Left colon (tissue), 2 donors: Measurements from ENCODE around the gene TRABD2A. TPM values are rescaled to one million over a fixed set of nuclear protein-coding genes. Genes with fewer than 3 reads are reported as not detected.
"Not testable (repeated sequence)": the region's sequence is repeated elsewhere in the genome, so short reads cannot be mapped to it uniquely, and the experiment has no call there.

ENCODE experiments used
- ATAC-seq: fragments of 200-7000 bp; cut with Tn5 transposase; one replicate; pipeline ENCODE4 v1.9.1; 2020; ENCODE audit warnings: mild to moderate bottlenecking, moderate library complexity
- DNase-seq, 2 donors: peaks; one replicate each; pipeline ENCODE4 v3.0.0-alpha.2; 2020
- intact Hi-C, 2 donors: fragments of 100-400 bp; cut with DNase I in 1 of 2; cut with micrococcal nuclease in 1 of 2; formaldehyde crosslinking; loops; one replicate each; pipeline versions ENCODE4 v1.11.2 to v1.14.0; 2022; cut with DNase I, micrococcal nuclease
- long read RNA-seq: library from polyadenylated mRNA; unstranded; transcript quantifications from one replicate; pipeline ENCODE4 v2.0.0, GENCODE V29; 2021
- total RNA-seq, 2 donors: library from RNA; stranded (reverse); fragmentation: NEBNext Ultra II Directional; extraction: Animal tissue kit (Norgen Biotek cat#: 25700); gene quantifications; one replicate each; pipeline ENCODE4 v1.2.1, GENCODE V29; 2021
- donor health status: DM: no; HTN: no; CAD: no.
- donor health status: DM: yes; HTN: yes; CAD: no.

Gene TRABD2A, protein sequence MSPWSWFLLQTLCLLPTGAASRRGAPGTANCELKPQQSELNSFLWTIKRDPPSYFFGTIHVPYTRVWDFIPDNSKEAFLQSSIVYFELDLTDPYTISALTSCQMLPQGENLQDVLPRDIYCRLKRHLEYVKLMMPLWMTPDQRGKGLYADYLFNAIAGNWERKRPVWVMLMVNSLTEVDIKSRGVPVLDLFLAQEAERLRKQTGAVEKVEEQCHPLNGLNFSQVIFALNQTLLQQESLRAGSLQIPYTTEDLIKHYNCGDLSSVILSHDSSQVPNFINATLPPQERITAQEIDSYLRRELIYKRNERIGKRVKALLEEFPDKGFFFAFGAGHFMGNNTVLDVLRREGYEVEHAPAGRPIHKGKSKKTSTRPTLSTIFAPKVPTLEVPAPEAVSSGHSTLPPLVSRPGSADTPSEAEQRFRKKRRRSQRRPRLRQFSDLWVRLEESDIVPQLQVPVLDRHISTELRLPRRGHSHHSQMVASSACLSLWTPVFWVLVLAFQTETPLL
- total RNA-seq: 100 to 1,000 TPM in 1 of 2 donors, 10 to 100 TPM in 1; 89.8 to 101 TPM
- long read RNA-seq, transcript TRABD2A-202 (5 exons, 1,554 nt): minor isoform, 15 of 150 reads
- long read RNA-seq, transcript TRABD2A-201 (6 exons, 1,844 nt): minor isoform, 5 of 150 reads
- long read RNA-seq, transcript TRABD2A-203 (7 exons, 1,975 nt): major isoform, 106 of 150 reads
- long read RNA-seq, partial matches to known transcripts: 9 of 150 reads
- long read RNA-seq, other reads (novel, unspliced or antisense): 13 of 150 reads

DNA sequence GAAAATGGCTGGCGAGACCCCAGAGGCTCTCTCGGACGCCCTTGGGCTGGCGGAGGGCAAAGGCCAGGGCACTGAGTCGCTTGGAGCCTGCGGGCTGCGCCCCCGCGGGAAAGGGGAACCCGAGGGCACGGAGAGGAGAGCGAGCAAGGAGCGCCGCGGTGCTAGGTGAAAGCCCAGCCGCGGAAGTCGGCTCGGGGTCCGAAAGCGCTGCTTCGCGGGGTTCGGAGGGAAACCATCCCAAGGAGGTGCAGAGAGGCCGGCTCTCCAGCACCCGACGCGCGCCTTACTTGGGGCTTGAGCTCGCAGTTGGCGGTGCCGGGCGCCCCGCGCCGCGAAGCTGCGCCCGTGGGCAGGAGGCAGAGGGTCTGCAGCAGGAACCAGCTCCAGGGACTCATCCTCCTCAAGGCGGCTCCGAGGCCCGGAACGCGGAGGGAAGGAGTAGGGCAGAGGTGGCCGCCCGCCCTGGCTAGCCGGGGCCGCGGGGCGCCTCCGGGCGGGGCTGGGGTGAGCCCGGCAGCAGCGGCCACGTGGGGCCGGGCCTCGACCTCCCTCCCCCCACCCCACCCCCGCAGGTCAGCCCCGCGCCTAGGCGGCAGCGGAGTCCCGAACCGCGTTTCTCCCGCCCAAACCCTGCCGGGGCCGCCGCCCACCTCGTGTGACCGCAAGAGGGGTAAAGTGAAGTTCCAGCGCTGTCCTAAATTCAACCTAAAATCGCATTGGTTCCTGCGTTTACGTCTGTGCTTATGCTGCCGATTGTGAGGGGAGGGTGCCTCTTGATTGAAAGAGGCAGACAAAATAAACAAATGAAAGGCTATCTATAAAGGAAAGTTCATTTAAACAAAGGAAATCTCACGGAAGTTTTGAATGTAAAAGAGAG, at the start of gene TRABD2A:
TSS of gene TRABD2A (minus strand) at position 440 of the 877 bp plus-strand sequence. CDS start at position 395, 45 bp downstream.
- ATAC-seq (peak; percentile 68), DNase-seq (peak; percentile 52 to 76)
- intact Hi-C loops: loop anchor here in 1 of 2 donors (2.0 kb wide), 1 partner anchor 386 kb away; no protein-coding TSS in a partner anchor

- DNase-seq (no peak), ATAC-seq (no peak)
- intact Hi-C loops: loop anchor here in 1 of 2 donors (5.0 kb wide), 1 partner anchor 430 kb away; no protein-coding TSS in a partner anchor
Observed at GRCh38 chr2:84927275-84927627, 46.4 kb upstream of the TRABD2A start.

DNA sequence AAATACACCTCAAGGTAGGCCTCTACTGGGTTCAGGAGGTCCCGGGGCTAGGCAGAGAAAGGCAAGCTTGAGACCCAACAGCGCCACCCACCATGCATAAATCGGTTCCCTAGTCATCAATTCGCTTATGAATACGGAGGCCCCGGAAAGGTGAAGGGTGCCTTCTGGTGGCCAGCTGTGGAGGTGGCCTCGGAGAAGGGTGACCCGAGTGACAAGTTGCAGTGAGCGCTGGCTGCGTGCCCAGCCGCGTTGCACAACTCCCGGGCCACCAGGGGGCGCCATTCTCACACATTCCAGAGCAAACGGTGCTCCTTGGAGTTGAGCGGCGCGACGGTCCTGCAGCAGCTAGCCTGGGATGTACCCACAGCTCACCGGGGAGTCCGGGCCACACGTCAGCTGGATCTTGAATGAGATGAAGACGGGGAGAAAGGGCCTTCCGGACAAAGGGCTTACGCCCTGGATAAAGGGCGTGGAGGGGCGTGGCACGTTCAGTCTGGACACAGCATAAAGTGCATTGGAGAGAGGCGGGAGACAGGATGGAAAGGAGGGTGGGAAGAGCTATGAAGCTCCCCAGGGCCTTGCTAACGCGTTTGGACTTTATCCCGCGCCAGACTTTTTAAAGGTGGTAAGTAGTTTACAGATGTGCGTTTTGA, 45.0 kb upstream of the TRABD2A start:
- peak; percentile 95 to 99 for DNase-seq
- ATAC-seq: peak; percentile 80
- intact Hi-C loops: loop anchor here in 1 of 2 donors (5.0 kb wide), 1 partner anchor 429 kb away; no protein-coding TSS in a partner anchor

- intact Hi-C loops: loop anchor here in 1 of 2 donors (5.0 kb wide), 1 partner anchor 428 kb away; no protein-coding TSS in a partner anchor
- no peak for ATAC-seq
- DNase-seq: no peak
Observed at GRCh38 chr2:84925336-84925723, 44.4 kb upstream of the TRABD2A start.

DNA sequence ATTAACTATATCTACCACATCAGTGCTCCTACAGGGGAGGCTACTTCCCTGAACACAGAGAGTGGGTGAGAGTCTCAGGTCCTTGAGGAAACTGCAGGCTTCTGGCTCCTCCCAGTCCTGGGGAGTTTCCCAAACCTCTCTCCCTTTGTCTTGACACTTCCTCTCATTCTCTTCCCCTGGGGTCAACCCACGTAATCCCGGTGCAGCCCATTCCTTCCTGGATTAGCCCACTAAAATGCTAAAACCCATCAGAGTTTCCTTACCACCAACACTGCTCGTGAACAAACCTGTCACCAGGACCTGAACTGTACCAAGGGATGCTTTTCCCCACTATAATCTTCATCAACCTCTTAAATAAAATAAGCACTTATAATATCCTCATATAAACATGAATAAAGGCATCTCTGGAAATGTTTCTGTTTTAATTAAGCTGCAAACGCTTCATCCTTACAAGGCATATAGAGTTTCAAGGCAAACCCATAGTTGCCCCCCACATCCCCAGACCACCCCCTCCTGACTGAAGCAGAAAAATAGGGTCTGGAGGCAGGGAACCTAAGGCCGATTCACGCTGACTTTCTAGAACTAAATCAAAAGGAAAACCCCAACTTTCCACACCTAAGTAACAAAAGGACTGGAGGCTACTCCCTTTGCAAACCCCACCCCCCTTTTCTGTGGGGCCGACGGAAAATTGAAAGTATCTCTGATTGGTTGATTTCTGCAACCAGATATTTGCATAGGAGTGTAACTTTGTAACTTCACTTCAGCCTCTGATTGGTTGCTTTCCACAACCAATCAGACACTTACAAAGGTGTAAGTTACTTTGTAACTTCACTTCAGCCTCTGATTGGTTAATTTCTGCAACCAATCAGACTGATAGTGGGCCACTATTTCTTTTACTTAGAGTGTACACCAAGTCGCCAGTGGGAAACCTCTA, 43.6 kb upstream of the TRABD2A start:
- peak; percentile 41 for ATAC-seq
- intact Hi-C loops: loop anchor here in 1 of 2 donors (5.0 kb wide), 1 partner anchor 427 kb away; no protein-coding TSS in a partner anchor
- peak in 1 of 2 donors; percentile 73 for DNase-seq

DNA sequence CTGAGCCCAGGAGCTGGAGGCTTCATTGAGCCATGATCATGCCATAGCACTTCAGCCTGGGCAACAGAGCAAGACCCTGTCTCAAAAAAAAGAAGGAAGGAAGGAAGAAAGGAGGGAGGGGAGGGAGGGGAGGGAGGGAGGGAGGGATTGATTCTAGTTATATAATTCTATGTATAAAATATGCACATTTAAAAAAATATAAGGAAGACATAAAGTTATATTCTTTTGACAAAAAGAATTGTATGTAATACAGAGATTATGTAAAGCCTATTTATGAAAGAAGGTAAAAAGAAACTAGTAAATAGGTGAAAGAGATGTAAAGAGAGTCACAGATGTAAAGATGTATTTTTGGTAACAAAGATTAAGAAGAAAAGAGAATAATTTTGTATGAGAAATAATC, 42.1 kb upstream of the TRABD2A start:
- no peak for DNase-seq
- intact Hi-C loops: no loop called here
- ATAC-seq: no peak

DNA sequence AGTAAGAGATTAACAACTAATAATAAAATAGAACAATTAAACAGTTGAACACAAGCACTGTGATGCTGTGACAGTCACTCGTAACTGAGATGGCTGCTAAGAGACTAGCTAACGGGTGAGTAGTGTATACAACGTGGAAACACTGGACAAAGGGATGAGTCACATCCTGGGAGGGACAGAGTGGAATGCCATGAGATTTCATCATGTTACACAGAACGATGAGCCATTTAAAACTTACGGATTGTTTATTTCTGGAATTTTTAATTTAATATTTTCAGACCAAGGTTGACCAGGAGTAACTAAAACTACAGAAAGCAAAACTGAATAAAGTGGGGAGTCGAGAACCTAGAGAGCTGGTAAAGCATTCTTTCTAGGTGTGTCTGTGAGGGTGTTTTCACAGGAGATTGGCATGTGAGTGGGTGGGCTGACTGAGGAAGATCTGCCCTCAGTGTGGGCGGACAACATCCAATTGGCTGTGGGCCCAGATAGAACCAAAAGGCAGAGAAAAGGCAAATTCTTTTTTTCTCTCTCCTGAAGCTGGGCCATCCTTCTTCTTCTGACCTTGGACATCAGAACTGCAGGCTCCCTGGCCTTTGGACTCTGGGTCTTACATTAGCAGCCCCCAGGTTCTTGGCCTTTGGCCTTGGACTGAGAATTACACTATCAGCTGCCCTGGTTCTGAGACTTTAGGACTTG, 39.1 kb upstream of the TRABD2A start:
- ATAC-seq (peak; percentile 69), DNase-seq (no peak)
- intact Hi-C loops: no loop called here

DNA sequence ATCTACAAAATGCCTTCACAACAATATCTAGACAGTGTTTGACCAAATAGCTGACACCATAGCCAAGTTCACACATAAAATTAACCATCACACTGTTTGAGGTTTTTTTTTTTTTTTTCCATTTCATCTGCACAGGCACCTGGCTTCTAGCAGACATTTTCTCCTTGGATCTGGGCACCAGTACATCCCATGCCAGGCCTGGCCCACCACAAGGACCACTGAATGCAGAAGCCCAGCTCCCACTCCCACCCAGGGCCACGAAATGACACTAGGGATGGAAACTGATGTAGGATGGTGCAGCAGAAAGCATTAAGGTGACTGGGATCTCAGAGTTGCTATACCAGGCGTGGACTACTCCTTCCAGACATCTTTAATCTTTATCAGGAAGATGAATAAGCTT, 37.5 kb upstream of the TRABD2A start:
- ATAC-seq: no peak
- intact Hi-C loops: no loop called here
- DNase-seq: no peak

DNA sequence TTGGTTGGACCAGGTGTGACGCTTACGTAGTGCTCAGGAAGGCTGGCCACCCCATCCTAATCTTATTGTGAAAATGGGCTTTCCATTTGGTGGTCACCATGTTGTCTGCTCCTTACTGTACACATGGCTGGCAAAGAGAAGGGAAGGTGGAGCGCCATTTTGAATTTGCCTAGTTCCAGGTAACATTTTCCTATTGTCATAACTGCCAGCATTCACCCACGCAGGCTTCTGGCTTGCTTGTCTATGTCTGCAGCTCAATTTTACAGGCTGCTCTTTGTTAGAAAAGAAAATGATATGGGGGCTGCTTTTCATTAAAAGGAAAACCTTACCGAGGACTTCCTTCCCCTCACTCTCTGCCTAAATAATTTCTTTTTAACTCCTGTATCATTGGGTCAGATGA, 36.9 kb upstream of the TRABD2A start:
- ATAC-seq, DNase-seq, intact Hi-C loops: not testable (repeated sequence)

DNA sequence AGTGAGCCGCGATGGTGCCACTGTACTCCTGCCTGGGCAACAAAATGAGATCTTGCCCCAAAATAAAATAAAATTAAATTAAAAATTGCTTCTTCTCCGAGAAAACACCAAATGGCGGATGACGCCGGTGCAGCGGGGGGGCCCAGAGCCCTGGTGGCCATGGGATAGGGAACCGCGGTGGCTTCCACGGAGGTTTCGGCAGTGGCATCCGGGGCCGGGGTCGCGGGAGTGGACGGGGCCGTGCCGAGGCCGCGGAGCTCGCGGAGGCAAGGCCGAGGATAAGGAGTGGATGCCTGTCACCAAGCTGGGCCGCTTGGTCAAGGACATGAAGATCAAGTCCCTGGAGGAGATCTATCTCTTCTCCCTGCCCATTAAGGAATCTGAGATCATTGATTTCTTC, 34.8 kb upstream of the TRABD2A start:
- DNase-seq, intact Hi-C loops, ATAC-seq: not testable (repeated sequence)

GRCh38 chr2:84914334-84914733, 33.5 kb upstream of the TRABD2A start:
- DNase-seq (no peak), ATAC-seq (no peak)
- intact Hi-C loops: no loop called here

GRCh38 chr2:84912984-84913383, 32.1 kb upstream of the TRABD2A start:
- ATAC-seq: peak; percentile 94
- intact Hi-C loops: no loop called here
- peak in 1 of 2 donors; percentile 47 for DNase-seq

GRCh38 chr2:84911135-84911678, 30.3 kb upstream of the TRABD2A start:
- intact Hi-C loops: no loop called here
- ATAC-seq (no peak), DNase-seq (no peak)

- DNase-seq (no peak), ATAC-seq (no peak)
- intact Hi-C loops: no loop called here
Observed at GRCh38 chr2:84908948-84909713, 28.2 kb upstream of the TRABD2A start.

DNA sequence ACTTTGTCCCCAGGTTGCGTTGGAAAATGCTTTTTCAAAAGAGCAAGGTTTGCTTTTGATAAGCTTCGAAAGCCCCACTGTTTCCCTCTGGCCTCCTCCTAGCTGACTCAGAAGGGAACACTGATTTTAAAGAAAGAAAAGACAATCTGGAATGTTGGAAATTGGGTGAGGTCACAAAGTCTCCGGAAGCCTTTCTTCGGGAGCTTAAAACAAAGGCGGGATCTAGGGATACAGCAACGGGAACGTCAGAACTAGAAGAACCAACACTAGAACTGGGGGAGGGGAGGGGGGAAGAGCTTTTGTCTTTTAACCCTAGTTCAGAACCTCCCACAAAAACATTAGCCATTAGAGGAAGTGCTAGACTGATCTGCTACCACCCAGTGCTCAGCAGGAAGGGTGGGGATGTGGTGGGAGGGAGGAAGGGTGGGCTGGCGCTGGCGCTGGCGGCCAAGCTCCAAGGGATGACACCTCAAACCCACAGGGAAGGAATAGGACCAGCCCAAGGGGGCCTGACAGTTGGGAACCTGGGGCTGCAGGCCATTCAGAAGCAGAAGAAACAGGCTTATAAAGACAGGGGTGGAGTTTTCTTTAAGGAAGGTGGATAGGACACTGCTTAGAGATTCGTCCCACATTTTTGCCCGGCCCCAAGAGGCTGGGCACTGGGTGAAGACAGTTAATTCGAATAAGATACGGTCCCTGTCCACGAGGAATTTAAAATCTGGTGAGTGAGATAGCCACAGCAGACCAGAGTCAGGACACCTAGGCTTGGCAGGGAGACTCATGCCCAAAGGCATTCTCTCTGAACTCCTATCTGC, 26.2 kb upstream of the TRABD2A start:
- ATAC-seq (peak; percentile 47), DNase-seq (peak; percentile 69 to 82)
- intact Hi-C loops: no loop called here
